Effector CD4-positive, alpha-beta T cell (primary cell): ENCODE data around the gene DSTYK.
"Not testable (repeated sequence)": the region's sequence is repeated elsewhere in the genome, so short reads cannot be mapped to it uniquely, and the experiment has no call there.

Experiments used
- DNase-seq: peaks from one replicate; pipeline ENCODE4 v3.0.0-alpha.2; 2020

DSTYK gene

GRCh38 chr1:205169248-205169647, 42.3 kb downstream of the DSTYK start:
- DNase-seq = no peak

DNA sequence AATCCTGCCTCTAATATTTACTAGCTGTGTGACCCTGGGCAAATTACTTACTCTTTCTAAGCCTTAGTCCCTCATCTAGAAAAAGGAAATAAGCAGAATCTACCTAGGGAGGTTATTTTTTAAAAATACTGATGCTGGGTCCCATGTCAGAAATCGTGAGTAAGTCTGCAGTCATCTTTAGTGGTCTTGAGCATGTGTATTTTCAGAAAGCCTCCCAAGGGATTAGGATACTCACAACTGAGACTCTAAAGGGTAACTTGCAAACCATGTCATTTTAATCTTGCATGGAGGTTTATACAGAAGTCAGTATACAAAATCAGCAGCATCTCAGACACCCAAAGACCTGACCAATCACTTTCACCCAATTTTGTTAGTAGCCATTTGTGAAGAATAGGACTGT, 43.2 kb downstream of the DSTYK start:
- DNase-seq = no peak

DNA sequence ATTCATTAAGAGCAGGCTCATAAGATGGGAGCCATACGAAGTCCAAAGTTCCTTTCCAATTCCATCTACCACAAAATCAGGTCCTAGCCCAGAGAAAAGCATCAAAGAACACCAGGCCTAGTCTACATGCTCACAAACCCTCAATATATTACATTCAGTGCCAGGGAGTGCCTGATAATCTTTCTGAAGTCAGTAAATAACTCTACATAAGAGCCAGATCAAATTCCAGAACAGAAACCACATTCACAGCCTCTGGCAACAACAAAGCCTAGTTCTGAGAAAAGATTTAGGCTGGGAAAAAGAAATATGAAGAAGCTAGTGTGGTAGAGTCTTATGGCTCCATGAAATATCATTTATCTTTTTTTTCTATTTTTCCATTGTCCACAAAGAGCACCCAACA, 49.2 kb downstream of the DSTYK start:
- no peak for DNase-seq

GRCh38 chr1:205161076-205161475, 50.4 kb downstream of the DSTYK start:
- no peak for DNase-seq

DNA sequence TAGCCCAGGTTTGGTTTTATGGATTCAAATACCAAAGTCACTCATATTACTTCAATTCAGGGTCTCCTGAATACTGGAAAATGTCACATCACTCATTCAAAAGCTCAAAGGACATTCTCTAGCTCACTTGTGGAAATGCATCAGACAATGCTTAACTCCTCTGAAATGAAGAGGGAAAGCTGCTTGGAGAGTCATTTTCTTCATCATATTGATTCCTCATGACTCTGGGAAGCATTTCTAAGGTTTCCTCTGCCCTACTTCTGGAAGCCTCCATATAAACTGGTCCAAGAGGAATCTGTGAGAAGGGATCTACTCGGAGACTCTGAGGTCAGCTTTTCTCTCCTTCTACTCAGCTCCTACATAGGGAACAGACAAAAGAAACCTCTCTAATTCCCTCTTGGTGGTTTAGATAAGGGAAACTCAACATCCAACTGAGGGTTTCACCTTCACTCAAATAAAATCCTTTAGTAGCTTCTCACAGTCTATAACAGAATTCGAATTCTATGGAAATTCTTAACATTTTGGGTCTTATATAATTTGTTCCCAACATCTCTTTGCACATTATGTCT, 53.4 kb downstream of the DSTYK start:
- no peak for DNase-seq

- not testable (repeated sequence) for DNase-seq
Observed at GRCh38 chr1:205155665-205156377, 55.7 kb downstream of the DSTYK start.

DNA sequence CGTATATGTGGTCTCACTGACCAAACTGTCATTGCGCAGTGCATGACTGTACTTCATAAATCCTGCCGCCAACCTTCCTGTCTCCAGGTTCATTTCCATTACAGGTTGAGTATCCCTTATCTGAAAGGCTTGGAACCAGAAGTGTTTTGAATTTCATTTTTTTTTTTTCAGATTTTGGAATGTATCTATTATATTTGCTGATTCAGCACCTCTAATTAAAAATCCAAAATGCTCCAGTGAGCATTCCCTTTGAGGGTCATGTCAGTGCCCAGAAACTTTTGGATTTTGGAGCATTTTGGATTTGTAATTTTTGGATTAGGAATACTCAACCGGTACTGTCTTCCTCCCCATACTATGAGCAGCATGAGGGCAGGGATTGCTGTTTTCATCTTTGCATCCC, 59.0 kb downstream of the DSTYK start:
- DNase-seq = no peak

DNA sequence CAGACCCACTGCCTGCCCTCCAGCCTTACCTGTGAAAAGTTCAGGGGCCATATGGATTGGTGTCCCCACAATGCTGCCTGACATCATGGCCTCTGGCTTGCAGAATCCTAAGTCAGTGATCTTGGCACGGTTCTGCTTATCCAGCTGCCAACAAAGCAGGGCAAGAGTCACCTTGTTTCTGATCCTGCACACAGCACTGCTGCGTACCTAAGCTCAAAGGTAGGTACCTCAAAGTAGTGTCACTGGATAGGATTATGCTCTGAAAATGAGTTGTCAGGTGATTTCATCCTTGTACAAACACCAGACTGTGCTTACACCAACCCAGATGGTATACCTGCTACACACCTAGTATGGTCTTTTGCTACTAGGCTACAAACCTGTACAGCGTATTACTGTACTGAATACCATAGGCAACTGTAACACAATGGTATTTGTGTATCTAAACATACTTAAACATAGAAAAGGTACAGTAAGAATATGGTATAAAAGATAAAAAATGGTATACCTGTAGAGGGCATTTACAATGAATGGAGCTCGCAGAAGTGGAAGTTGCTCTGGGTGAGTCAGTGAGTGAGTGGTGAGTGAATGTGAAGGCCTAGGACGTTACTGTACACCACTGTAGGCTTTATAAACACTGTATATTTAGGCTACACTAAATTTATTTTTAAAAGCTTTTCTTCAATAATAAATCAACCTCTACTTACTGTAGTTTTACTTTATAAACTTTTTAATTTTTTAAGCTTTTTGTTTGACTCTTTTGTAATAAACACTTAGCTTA, 60.7 kb downstream of the DSTYK start:
- DNase-seq = no peak

- DNase-seq = no peak
Observed at GRCh38 chr1:205147191-205147835, 64.2 kb downstream of the DSTYK start.

- no peak for DNase-seq
Observed at GRCh38 chr1:205144751-205145150, 66.8 kb downstream of the DSTYK start.

DNA sequence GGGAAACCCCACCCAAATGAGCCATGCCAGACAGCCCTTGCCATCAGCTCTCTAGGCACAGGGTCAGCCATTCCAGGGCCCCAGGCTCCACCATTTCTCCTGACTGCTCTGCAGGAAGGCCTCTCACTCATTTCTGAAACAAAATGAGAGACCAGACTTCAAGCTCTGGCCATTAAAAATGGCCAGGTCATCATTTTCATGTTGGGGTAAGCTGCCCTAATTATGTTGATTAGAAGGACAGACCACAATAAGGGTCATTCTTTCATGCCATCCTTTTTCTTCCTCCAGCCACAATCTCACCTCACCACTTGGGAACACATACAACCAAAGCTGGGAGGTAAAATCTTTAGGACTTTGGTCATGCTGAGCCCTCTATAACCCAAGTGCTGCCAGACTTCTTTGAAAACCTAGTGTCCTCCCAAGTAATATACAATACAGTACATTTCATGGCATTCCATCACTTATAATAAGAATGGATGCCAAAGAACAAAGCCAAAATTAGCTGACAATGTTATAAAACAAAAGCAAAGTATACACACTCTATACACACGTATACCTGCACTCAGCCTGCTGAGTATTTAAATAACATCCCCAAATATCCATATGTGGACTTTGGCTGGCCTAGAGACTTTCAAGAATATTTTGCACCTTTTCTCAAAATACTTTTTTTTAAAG, 67.3 kb downstream of the DSTYK start:
- DNase-seq = no peak

GRCh38 chr1:205142102-205142469, 69.4 kb downstream of the DSTYK start:
- DNase-seq = no peak

- peak; percentile 64 for DNase-seq
Observed at GRCh38 chr1:205141236-205142101, 70.0 kb downstream of the DSTYK start.

- no peak for DNase-seq
Observed at GRCh38 chr1:205140113-205140512, 71.4 kb downstream of the DSTYK start.

- DNase-seq = no peak
Observed at GRCh38 chr1:205137901-205138300, 73.6 kb downstream of the DSTYK start.

- DNase-seq = no peak
Observed at GRCh38 chr1:205133287-205133686, 78.2 kb downstream of the DSTYK start.

GRCh38 chr1:205129447-205130029, 82.0 kb downstream of the DSTYK start:
- DNase-seq = no peak

DNA sequence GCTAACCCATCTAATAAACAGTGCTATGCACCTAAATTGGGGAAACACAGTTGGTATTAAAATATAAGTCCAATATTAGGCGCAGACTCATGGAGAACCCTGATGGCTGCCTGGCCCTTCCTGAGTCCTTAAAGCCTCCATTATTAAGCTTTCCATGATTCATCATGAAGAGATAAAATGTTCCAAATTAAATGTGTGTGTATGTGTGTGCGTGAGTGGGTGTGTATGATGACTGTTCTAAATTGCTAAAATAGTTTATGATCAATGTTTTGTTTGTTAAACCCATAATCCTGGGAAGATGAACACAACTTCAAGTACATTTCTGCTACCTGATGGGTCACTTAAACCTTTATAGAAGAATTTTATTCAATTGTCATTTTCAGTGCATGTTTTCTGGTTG, 83.5 kb downstream of the DSTYK start:
- DNase-seq = no peak

- DNase-seq = no peak
Observed at GRCh38 chr1:205127646-205128045, 83.9 kb downstream of the DSTYK start.

GRCh38 chr1:205124726-205125125, 86.8 kb downstream of the DSTYK start:
- no peak for DNase-seq

GRCh38 chr1:205122489-205122882, 89.0 kb downstream of the DSTYK start:
- no peak for DNase-seq
